ENCODE results near the gene MYB.

GRCh38 chr6:135195041-135195440, 13.9 kb downstream of the MYB start:
- TF ChIP-seq, protein P1, sequence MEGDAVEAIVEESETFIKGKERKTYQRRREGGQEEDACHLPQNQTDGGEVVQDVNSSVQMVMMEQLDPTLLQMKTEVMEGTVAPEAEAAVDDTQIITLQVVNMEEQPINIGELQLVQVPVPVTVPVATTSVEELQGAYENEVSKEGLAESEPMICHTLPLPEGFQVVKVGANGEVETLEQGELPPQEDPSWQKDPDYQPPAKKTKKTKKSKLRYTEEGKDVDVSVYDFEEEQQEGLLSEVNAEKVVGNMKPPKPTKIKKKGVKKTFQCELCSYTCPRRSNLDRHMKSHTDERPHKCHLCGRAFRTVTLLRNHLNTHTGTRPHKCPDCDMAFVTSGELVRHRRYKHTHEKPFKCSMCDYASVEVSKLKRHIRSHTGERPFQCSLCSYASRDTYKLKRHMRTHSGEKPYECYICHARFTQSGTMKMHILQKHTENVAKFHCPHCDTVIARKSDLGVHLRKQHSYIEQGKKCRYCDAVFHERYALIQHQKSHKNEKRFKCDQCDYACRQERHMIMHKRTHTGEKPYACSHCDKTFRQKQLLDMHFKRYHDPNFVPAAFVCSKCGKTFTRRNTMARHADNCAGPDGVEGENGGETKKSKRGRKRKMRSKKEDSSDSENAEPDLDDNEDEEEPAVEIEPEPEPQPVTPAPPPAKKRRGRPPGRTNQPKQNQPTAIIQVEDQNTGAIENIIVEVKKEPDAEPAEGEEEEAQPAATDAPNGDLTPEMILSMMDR (conservative IDR thresholded peaks at IDR 0.05 in 1 of 2, IDR thresholded peaks at IDR 0.05 in 1 of 2; ENCODE audit: low read depth in 1 of 2, low read length in 2 of 2), result no peak
- TF ChIP-seq EZH2 (IDR thresholded peaks at IDR 0.05; ENCODE audit: low read length, missing control alignments), result no peak

All from fibroblast of lung (primary cell).